Neural crest cell (in vitro differentiated cells): ENCODE data around the gene CDK5RAP2. TPM values are rescaled to one million over a fixed set of nuclear protein-coding genes. Genes with fewer than 3 reads are reported as not detected.

Experiments used
- DNase-seq: peaks from one replicate; pipeline ENCODE4 v3.0.0; 2021; ENCODE audit warnings: low read depth, mixed read lengths, low spot score
- H3K27ac Mint-ChIP-seq: one replicate; pipeline ENCODE4 v1.8.0; 2021; ENCODE audit warnings: mild to moderate bottlenecking, mixed read lengths; ENCODE audit not compliant: unreplicated experiment
- H3K27me3 Mint-ChIP-seq: 2 replicates; pipeline ENCODE4 v1.8.0; 2021; ENCODE audit warnings: low read depth, mild to moderate bottlenecking, mixed read lengths
- H3K36me3 Mint-ChIP-seq: 2 replicates; pipeline ENCODE4 v1.8.0; 2021; ENCODE audit warnings: low read depth, mild to moderate bottlenecking, mixed read lengths
- H3K4me1 Mint-ChIP-seq: 2 replicates; pipeline ENCODE4 v1.8.0; 2021; ENCODE audit warnings: mixed read lengths
- H3K4me3 Mint-ChIP-seq: one replicate; pipeline ENCODE4 v1.8.0; 2021; ENCODE audit warnings: mild to moderate bottlenecking, mixed read lengths
- H3K9me3 Mint-ChIP-seq: 2 replicates; pipeline ENCODE4 v1.8.0; 2021; ENCODE audit warnings: mixed read lengths
- CTCF ChIP-seq: fragments of 200-600 bp; sonication (generic); conservative IDR thresholded peaks from 2 replicates; pipeline ENCODE4 v1.5.0; 2021; ENCODE audit warnings: antibody characterized with exemption, mild to moderate bottlenecking
- total RNA-seq: library from RNA; stranded (reverse); gene quantifications from 2 replicates; pipeline ENCODE4 v1.2.1, GENCODE V29; 2021

The CDK5RAP2 gene
- total RNA-seq, 1 donor from 2014 or later: 116 TPM

DNA sequence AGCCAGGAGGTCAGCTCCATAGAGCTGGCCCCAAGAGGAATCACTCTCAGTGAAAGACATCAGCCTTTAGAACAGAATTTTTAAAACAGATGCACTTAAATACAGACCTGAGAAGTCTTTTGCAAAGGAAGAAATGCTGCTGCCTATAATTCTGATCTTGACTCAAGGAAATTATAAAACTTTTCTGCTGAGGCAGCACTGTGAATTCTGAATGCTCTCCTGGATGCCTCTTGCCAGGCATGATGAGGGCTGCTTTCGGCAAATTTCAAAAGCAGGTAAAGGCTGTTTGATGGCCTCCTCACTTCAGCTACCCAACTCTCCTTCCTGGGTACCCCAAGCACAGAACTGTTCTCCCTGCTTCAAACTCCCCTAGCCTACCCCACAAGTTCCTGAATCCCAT is 174.8 kb downstream of the CDK5RAP2 start:
- Mint-ChIP-seq H3K27ac (peak overlapping the region; percentile 60), H3K9me3 (no peaks in the 10 kb centered on the region), H3K27me3 (no peaks in the 10 kb centered on the region), H3K4me1 (no peaks in the 10 kb centered on the region), H3K4me3 (no peak overlapping the region), H3K36me3 (peaks cover 33% of the 10 kb centered on the region)
- no peak for DNase-seq
- no peak for TF ChIP-seq CTCF

GRCh38 chr9:120403543-120403856 is 176.5 kb downstream of the CDK5RAP2 start:
- no peak for TF ChIP-seq CTCF
- H3K27me3 Mint-ChIP-seq: no peaks in the 10 kb centered on the region
- DNase-seq: no peak
- H3K9me3 Mint-ChIP-seq: no peaks in the 10 kb centered on the region
- no peaks in the 10 kb centered on the region for H3K4me1 Mint-ChIP-seq
- H3K4me3 Mint-ChIP-seq: no peak overlapping the region
- peaks cover 25% of the 10 kb centered on the region for H3K36me3 Mint-ChIP-seq
- no peak overlapping the region for H3K27ac Mint-ChIP-seq

DNA sequence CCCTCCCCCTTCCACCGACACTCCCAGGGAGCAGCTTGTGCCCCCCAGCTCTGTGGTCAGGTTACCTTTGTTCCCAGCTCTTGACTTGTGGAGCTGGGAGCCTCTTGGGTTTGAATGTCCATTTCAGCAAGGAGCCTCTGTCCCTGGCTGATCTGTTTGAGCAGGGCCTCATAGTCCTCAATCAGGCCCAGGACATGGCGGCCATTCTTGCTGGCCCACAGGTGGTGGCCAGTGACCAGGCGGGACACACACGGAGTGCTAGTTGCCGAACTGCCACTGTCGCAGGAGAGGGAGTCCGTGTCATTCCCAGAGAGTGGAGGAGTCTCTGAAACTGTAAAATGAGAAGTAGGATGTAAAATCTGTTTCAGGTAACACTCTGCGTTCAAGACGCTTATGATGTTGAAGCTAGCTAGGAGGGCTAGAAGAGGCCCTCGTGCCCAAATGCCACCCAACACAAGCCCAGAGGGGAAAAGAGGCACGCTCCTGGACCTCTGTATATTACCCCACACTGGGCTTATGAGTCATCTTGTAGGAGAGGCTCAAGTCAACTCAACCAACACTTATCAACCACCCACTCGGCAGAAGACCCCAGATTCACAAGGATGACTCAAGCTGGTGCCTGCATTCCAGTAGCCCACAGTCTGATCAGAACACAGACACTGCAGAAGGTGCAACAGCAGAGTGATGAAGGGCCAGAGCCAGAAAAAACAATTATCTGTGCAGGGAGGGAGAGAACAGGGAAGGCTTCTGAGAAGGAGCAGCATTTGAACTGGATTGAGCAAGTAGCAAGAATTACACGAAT is 177.0 kb downstream of the CDK5RAP2 start:
- DNase-seq: no peak
- Mint-ChIP-seq H3K9me3 (no peaks in the 10 kb centered on the region), H3K27me3 (no peaks in the 10 kb centered on the region), H3K4me1 (no peaks in the 10 kb centered on the region), H3K36me3 (peaks cover 25% of the 10 kb centered on the region), H3K27ac (no peak overlapping the region), H3K4me3 (no peak overlapping the region)
- no peak for TF ChIP-seq CTCF

GRCh38 chr9:120399940-120400339 is 180.0 kb downstream of the CDK5RAP2 start:
- Mint-ChIP-seq H3K36me3 (peaks cover 24% of the 10 kb centered on the region), H3K27ac (no peak overlapping the region), H3K9me3 (no peaks in the 10 kb centered on the region), H3K4me1 (no peaks in the 10 kb centered on the region), H3K27me3 (no peaks in the 10 kb centered on the region), H3K4me3 (no peak overlapping the region)
- DNase-seq: no peak
- TF ChIP-seq CTCF: no peak

DNA sequence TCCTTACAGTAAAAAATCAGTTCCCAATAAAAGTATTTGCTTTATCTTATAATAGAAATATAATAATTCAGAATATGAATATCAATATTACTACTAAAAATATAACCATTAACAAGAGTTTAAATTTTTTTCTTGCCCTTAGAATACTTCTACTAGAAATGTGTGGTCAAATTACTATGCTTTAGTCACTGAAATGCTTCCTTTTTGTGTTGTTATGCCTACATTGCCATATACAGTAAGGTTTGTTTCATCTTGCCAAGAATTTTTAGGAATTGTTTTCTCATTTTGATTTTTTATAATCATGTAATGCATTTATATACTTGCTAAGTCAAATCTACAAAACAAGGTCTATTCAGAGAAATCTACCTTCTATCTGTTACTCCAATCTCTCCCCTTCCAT is 181.7 kb downstream of the CDK5RAP2 start:
- peaks cover 19% of the 10 kb centered on the region for H3K36me3 Mint-ChIP-seq
- H3K4me3 Mint-ChIP-seq: no peak overlapping the region
- TF ChIP-seq CTCF: no peak
- no peak overlapping the region for H3K27ac Mint-ChIP-seq
- no peaks in the 10 kb centered on the region for H3K27me3 Mint-ChIP-seq
- H3K4me1 Mint-ChIP-seq: no peaks in the 10 kb centered on the region
- H3K9me3 Mint-ChIP-seq: no peaks in the 10 kb centered on the region
- no peak for DNase-seq
